Measurements from ENCODE around the gene NOTCH1.
A peak's percentile ranks its signal among the peaks of the same experiment; 100 is the strongest.

Gene NOTCH1

DNA sequence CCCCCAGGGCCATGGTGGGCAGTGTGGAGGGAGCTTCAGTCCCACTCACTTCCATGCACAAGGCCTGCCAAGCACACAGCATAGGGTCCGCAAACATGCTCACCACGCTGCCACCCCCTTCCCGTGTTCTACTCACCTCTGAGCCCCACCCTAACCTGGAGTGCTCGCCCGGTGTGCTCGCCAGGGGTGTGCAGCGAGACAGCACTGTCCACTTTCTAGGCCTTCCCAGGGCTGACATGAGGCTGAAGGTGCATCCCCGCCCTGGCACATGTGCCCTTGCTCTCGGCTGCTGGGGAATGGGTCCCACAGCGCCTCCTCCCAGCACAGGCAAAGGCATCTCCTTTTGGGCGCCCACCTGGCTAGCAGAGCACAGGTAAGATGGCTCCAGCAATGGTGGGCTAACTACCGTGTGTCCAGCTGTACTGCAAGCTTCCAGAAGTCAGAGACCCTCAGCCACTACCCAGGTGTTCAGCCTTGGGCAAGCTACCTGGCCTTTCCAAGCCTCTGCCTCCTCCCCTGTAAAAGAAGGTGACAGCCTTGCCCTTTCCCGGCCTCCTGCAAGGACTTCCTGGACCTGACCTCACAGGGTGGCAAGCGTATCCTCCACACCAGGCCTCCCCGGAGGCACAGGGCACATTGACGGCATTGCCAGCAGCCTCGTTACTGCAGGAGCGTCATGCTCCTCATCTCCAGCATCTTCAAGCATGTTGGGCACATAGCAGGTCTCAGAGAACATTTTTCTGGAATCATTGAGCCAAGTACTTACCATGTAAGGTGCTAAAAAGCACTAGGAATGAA lies 58.8 kb downstream of the NOTCH1 start:
- no peak overlapping the region for H3K4me2 ChIP-seq (ENCODE audit: low read depth, low read length, poor library complexity, severe bottlenecking)
- H3K4me3 ChIP-seq (ENCODE audit: insufficient read depth, low read length, poor library complexity, severe bottlenecking), result no peak overlapping the region
- no peak overlapping the region for H3K9ac ChIP-seq (ENCODE audit: low read length)
- no peak overlapping the region for H2AFZ ChIP-seq (ENCODE audit: low read depth, low read length, severe bottlenecking)
- peaks cover 6% of the 10 kb centered on the region for H3K79me2 ChIP-seq (ENCODE audit: insufficient read depth, low read length)
- no peaks in the 10 kb centered on the region for H3K36me3 ChIP-seq (ENCODE audit: low read length)
- no peak overlapping the region for H3K27ac ChIP-seq (ENCODE audit: low read depth, low read length)
- no peaks in the 10 kb centered on the region for H3K9me3 ChIP-seq (ENCODE audit: insufficient read depth, low read length)
- no peaks in the 10 kb centered on the region for H3K9me2 ChIP-seq (replicated peaks; ENCODE audit: insufficient read depth, low read length)
- no peak for TF ChIP-seq EZH2phosphoT487 (conservative IDR thresholded peaks at IDR 0.05; ENCODE audit: low read length)
- TF ChIP-seq, protein P1, sequence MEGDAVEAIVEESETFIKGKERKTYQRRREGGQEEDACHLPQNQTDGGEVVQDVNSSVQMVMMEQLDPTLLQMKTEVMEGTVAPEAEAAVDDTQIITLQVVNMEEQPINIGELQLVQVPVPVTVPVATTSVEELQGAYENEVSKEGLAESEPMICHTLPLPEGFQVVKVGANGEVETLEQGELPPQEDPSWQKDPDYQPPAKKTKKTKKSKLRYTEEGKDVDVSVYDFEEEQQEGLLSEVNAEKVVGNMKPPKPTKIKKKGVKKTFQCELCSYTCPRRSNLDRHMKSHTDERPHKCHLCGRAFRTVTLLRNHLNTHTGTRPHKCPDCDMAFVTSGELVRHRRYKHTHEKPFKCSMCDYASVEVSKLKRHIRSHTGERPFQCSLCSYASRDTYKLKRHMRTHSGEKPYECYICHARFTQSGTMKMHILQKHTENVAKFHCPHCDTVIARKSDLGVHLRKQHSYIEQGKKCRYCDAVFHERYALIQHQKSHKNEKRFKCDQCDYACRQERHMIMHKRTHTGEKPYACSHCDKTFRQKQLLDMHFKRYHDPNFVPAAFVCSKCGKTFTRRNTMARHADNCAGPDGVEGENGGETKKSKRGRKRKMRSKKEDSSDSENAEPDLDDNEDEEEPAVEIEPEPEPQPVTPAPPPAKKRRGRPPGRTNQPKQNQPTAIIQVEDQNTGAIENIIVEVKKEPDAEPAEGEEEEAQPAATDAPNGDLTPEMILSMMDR (IDR thresholded peaks at IDR 0.05; ENCODE audit: insufficient read depth, low read length, poor library complexity, severe bottlenecking), result no peak
- no peaks in the 10 kb centered on the region for H3K27me3 ChIP-seq (ENCODE audit: low read length)
- H4K20me1 ChIP-seq (ENCODE audit: low read depth, low read length), result no peaks in the 10 kb centered on the region
- H3F3A ChIP-seq (ENCODE audit: insufficient read depth), result no peaks in the 10 kb centered on the region

DNA sequence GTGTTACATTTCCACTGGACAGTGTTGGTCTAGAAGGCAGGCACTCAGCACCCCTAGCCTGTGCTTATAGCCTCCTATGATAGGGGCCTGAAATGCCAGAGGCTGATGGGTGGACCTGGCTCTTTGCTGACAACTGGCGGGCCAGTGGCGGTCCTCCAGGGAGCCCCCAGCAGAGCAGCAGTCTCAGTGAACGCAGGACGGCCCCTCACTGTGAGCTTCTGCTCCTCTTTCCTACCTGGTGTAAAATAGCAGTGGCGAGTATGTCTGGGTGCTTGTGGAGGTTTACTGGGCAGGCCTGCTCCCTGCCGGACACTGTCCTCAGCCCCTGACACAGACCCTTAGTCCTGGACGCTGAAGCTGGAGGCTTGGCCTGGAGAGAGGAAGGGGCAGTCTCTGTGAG lies 59.7 kb downstream of the NOTCH1 start:
- Histone ChIP-seq H3K4me3 (ENCODE audit: insufficient read depth, low read length, poor library complexity, severe bottlenecking) (no peak overlapping the region), H4K20me1 (ENCODE audit: low read depth, low read length) (0 out of 2 replicates have a peak, but pooled peaks cover 5% of the 10 kb centered on the region), H3K9ac (ENCODE audit: low read length) (no peak overlapping the region), H3F3A (ENCODE audit: insufficient read depth) (no peaks in the 10 kb centered on the region), H3K9me3 (ENCODE audit: insufficient read depth, low read length) (no peaks in the 10 kb centered on the region), H3K27me3 (ENCODE audit: low read length) (no peaks in the 10 kb centered on the region), H3K27ac (ENCODE audit: low read depth, low read length) (no peak overlapping the region), H2AFZ (ENCODE audit: low read depth, low read length, severe bottlenecking) (no peak overlapping the region), H3K9me2 (replicated peaks; ENCODE audit: insufficient read depth, low read length) (no peaks in the 10 kb centered on the region), H3K4me2 (ENCODE audit: low read depth, low read length, poor library complexity, severe bottlenecking) (no peak overlapping the region), H3K36me3 (ENCODE audit: low read length) (no peaks in the 10 kb centered on the region), H3K79me2 (ENCODE audit: insufficient read depth, low read length) (peaks cover 15% of the 10 kb centered on the region)
- no peak for TF ChIP-seq EZH2phosphoT487 (conservative IDR thresholded peaks at IDR 0.05; ENCODE audit: low read length)
- TF ChIP-seq, protein P1 (IDR thresholded peaks at IDR 0.05; ENCODE audit: insufficient read depth, low read length, poor library complexity, severe bottlenecking), result no peak

GRCh38 chr9:136485049-136486045 lies 60.5 kb downstream of the NOTCH1 start:
- peaks cover 22% of the 10 kb centered on the region for H3K79me2 ChIP-seq (ENCODE audit: insufficient read depth, low read length)
- H3K4me2 ChIP-seq (ENCODE audit: low read depth, low read length, poor library complexity, severe bottlenecking), result no peak overlapping the region
- H3K4me3 ChIP-seq (ENCODE audit: insufficient read depth, low read length, poor library complexity, severe bottlenecking), result no peak overlapping the region
- no peaks in the 10 kb centered on the region for H3K27me3 ChIP-seq (ENCODE audit: low read length)
- no peaks in the 10 kb centered on the region for H3F3A ChIP-seq (ENCODE audit: insufficient read depth)
- H4K20me1 ChIP-seq (ENCODE audit: low read depth, low read length), result peaks cover 5% of the 10 kb centered on the region; the same call in 1 of the 2 replicates
- H2AFZ ChIP-seq (ENCODE audit: low read depth, low read length, severe bottlenecking), result no peak overlapping the region
- TF ChIP-seq, protein P1 (IDR thresholded peaks at IDR 0.05; ENCODE audit: insufficient read depth, low read length, poor library complexity, severe bottlenecking), result peak; percentile 58
- TF ChIP-seq EZH2phosphoT487 (conservative IDR thresholded peaks at IDR 0.05; ENCODE audit: low read length), result no peak
- no peaks in the 10 kb centered on the region for H3K9me2 ChIP-seq (replicated peaks; ENCODE audit: insufficient read depth, low read length)
- no peak overlapping the region for H3K9ac ChIP-seq (ENCODE audit: low read length)
- H3K36me3 ChIP-seq (ENCODE audit: low read length), result no peaks in the 10 kb centered on the region
- H3K9me3 ChIP-seq (ENCODE audit: insufficient read depth, low read length), result no peaks in the 10 kb centered on the region
- H3K27ac ChIP-seq (ENCODE audit: low read depth, low read length), result no peak overlapping the region
